ENCODE measurements around the gene KCNT1.

The KCNT1 gene

GRCh38 chr9:135787317-135787716 lies 85.3 kb downstream of the KCNT1 start:
- no peak for DNase-seq

GRCh38 chr9:135787776-135788575 lies 86.0 kb downstream of the KCNT1 start:
- DNase-seq: no peak

GRCh38 chr9:135788576-135789300 lies 86.8 kb downstream of the KCNT1 start:
- no peak for DNase-seq

GRCh38 chr9:135789838-135790291 lies 87.9 kb downstream of the KCNT1 start:
- DNase-seq: no peak

- no peak for DNase-seq
These were observed 88.4 kb downstream of the KCNT1 start for GRCh38 chr9:135790356-135790755.

GRCh38 chr9:135790850-135791249 lies 88.9 kb downstream of the KCNT1 start:
- DNase-seq: no peak

- no peak for DNase-seq
These were observed 89.7 kb downstream of the KCNT1 start for GRCh38 chr9:135791431-135792267.

- DNase-seq: no peak
These were observed 90.5 kb downstream of the KCNT1 start for GRCh38 chr9:135792268-135793128.

- DNase-seq: no peak
These were observed 91.5 kb downstream of the KCNT1 start for GRCh38 chr9:135793221-135794056.

- no peak for DNase-seq
These were observed 92.0 kb downstream of the KCNT1 start for GRCh38 chr9:135794057-135794335.

GRCh38 chr9:135794361-135794885 lies 92.4 kb downstream of the KCNT1 start:
- DNase-seq: no peak

- DNase-seq: no peak
These were observed 93.4 kb downstream of the KCNT1 start for GRCh38 chr9:135795391-135795790.

GRCh38 chr9:135796784-135797485 lies 95.0 kb downstream of the KCNT1 start:
- no peak for DNase-seq

- DNase-seq: no peak
These were observed 95.7 kb downstream of the KCNT1 start for GRCh38 chr9:135797507-135798262.

- DNase-seq: no peak
These were observed 96.2 kb downstream of the KCNT1 start for GRCh38 chr9:135798263-135798585.

- DNase-seq: no peak
These were observed 97.3 kb downstream of the KCNT1 start for GRCh38 chr9:135799261-135799660.

- DNase-seq: no peak
These were observed 99.1 kb downstream of the KCNT1 start for GRCh38 chr9:135801070-135801469.

- no peak for DNase-seq
These were observed 101.0 kb downstream of the KCNT1 start for GRCh38 chr9:135802876-135803419.

GRCh38 chr9:135803441-135803840 lies 101.5 kb downstream of the KCNT1 start:
- no peak for DNase-seq
